ENCODE data around the gene ZNF541.
A peak's percentile ranks its signal among the peaks of the same experiment; 100 is the strongest.
"Not testable (repeated sequence)": the region's sequence is repeated elsewhere in the genome, so short reads cannot be mapped to it uniquely, and the experiment has no call there.

The ZNF541 gene

DNA sequence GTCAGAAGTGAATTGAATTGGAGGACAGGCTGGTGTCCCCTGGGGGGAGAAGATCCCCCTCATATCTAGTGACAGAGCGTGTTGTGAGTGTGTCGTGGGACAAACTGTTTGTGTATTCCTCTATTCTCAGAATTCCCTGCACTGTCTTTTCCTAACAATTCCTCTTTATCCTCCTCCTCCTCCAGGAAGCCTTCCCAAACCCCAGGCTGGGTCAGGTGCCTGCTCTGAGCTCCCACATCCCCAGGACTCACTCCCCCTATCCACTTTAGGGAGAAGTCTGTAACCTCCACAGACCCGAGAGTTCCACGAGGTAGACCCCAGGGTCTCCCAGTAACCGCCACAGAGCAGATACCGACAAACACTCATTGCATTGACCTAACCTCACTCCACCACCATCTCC, 20.9 kb upstream of the ZNF541 start:
- Histone ChIP-seq H3K4ac (ENCODE audit: low read depth, low read length) (no peak overlapping the region), H2AK5ac (ENCODE audit: low read length) (no peak overlapping the region), H3K4me3 (ENCODE audit: low read length) (no peak overlapping the region), H3K27me3 (ENCODE audit: insufficient read depth, low read length, poor library complexity) (no peaks in the 10 kb centered on the region), H2BK5ac (ENCODE audit: low read length) (no peak overlapping the region), H2BK120ac (ENCODE audit: low read depth, low read length) (no peak overlapping the region), H3K79me2 (ENCODE audit: control insufficient read depth, insufficient read depth, low read length) (no peaks in the 10 kb centered on the region), H3K79me1 (ENCODE audit: low read length) (no peaks in the 10 kb centered on the region), H3K4me1 (ENCODE audit: control insufficient read depth, low read depth, low read length) (no peaks in the 10 kb centered on the region), H4K5ac (ENCODE audit: low read length) (no peak overlapping the region), H4K8ac (ENCODE audit: low read depth, low read length) (no peak overlapping the region), H3K56ac (ENCODE audit: low read length) (no peak overlapping the region), H2BK15ac (replicated peaks; ENCODE audit: low read depth) (no peak overlapping the region), H3K36me3 (ENCODE audit: control insufficient read depth, insufficient read depth, low read length) (no peaks in the 10 kb centered on the region), H3K18ac (ENCODE audit: low read length) (no peak overlapping the region), H3K23ac (ENCODE audit: low read length) (no peak overlapping the region), H3K27ac (ENCODE audit: low read depth, low read length) (no peak overlapping the region), H3K4me2 (ENCODE audit: low read length) (no peak overlapping the region), H3K9ac (ENCODE audit: low read length) (no peak overlapping the region)
- no CpG with 5 or more reads among the region's 6 CpGs for WGBS (ENCODE audit: extremely low coverage, insufficient coverage, low lambda C conversion rate)
- no peak for DNase-seq

DNA sequence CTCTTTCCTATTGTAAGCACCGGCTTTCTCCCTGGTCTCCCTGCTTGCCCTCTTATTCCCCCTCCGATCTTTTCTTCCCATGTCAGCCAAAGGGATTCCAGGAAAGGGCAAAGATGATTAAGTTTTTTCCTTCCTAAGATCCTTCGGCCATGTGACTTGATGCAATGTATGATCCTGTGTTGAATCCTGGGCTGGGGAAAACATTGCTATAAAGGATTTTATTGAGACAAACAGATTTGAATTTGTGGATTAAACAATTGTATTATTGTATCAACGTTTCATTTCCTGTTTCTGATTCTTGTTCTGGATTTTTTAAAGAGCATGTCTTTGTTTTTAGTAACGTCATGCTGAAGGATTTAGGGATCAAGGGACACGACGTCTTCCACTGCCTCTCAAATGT, 16.9 kb upstream of the ZNF541 start:
- H3K36me3 ChIP-seq (ENCODE audit: control insufficient read depth, insufficient read depth, low read length), result no peaks in the 10 kb centered on the region
- no peaks in the 10 kb centered on the region for H3K4me1 ChIP-seq (ENCODE audit: control insufficient read depth, low read depth, low read length)
- H3K27me3 ChIP-seq (ENCODE audit: insufficient read depth, low read length, poor library complexity), result no peaks in the 10 kb centered on the region
- WGBS (ENCODE audit: extremely low coverage, insufficient coverage, low lambda C conversion rate), result no CpG with 5 or more reads among the region's 7 CpGs
- H3K18ac ChIP-seq (ENCODE audit: low read length), result no peak overlapping the region
- no peak for DNase-seq
- H3K56ac ChIP-seq (ENCODE audit: low read length), result no peak overlapping the region
- H3K4me3 ChIP-seq (ENCODE audit: low read length), result no peak overlapping the region
- no peak overlapping the region for H2BK15ac ChIP-seq (replicated peaks; ENCODE audit: low read depth)
- H3K9ac ChIP-seq (ENCODE audit: low read length), result no peak overlapping the region
- H4K8ac ChIP-seq (ENCODE audit: low read depth, low read length), result no peak overlapping the region
- H3K4me2 ChIP-seq (ENCODE audit: low read length), result no peak overlapping the region
- H3K23ac ChIP-seq (ENCODE audit: low read length), result no peak overlapping the region
- no peak overlapping the region for H3K4ac ChIP-seq (ENCODE audit: low read depth, low read length)
- H2BK120ac ChIP-seq (ENCODE audit: low read depth, low read length), result no peak overlapping the region
- H3K27ac ChIP-seq (ENCODE audit: low read depth, low read length), result no peak overlapping the region
- no peak overlapping the region for H2AK5ac ChIP-seq (ENCODE audit: low read length)
- H3K79me2 ChIP-seq (ENCODE audit: control insufficient read depth, insufficient read depth, low read length), result no peaks in the 10 kb centered on the region
- no peak overlapping the region for H4K5ac ChIP-seq (ENCODE audit: low read length)
- H2BK5ac ChIP-seq (ENCODE audit: low read length), result no peak overlapping the region
- H3K79me1 ChIP-seq (ENCODE audit: low read length), result no peaks in the 10 kb centered on the region

DNA sequence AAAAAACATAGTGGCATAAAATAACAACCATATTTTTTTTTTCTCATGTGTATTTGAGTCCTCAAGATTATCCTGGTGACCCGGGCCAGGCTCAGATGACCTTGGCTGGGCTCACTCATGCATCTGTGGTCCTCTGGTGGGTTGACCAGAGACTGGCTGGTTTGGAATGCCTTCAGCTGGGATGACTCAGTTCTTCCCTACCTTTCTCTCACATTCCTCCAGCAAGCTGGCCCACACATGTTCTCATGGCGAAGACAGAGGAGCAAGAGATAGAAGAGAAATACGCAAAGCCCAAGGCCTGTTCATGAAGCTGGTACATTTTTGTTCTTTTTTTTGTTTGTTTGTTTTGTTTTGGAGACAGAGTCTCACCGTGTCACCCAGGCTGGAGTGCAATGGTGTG, 14.3 kb upstream of the ZNF541 start:
- Histone ChIP-seq H2BK15ac (replicated peaks; ENCODE audit: low read depth) (no peak overlapping the region), H3K4me2 (ENCODE audit: low read length) (no peak overlapping the region), H3K36me3 (ENCODE audit: control insufficient read depth, insufficient read depth, low read length) (no peaks in the 10 kb centered on the region), H3K23ac (ENCODE audit: low read length) (no peak overlapping the region), H3K4ac (ENCODE audit: low read depth, low read length) (no peak overlapping the region), H3K79me2 (ENCODE audit: control insufficient read depth, insufficient read depth, low read length) (no peaks in the 10 kb centered on the region), H3K27me3 (ENCODE audit: insufficient read depth, low read length, poor library complexity) (no peaks in the 10 kb centered on the region), H4K8ac (ENCODE audit: low read depth, low read length) (no peak overlapping the region), H3K79me1 (ENCODE audit: low read length) (no peaks in the 10 kb centered on the region), H2AK5ac (ENCODE audit: low read length) (no peak overlapping the region), H3K4me3 (ENCODE audit: low read length) (no peak overlapping the region), H2BK5ac (ENCODE audit: low read length) (no peak overlapping the region), H3K18ac (ENCODE audit: low read length) (no peak overlapping the region), H3K9ac (ENCODE audit: low read length) (no peak overlapping the region), H4K5ac (ENCODE audit: low read length) (no peak overlapping the region), H2BK120ac (ENCODE audit: low read depth, low read length) (no peak overlapping the region), H3K27ac (ENCODE audit: low read depth, low read length) (no peak overlapping the region), H3K4me1 (ENCODE audit: control insufficient read depth, low read depth, low read length) (no peaks in the 10 kb centered on the region), H3K56ac (ENCODE audit: low read length) (no peak overlapping the region)
- WGBS (ENCODE audit: extremely low coverage, insufficient coverage, low lambda C conversion rate), result no CpG with 5 or more reads among the region's 4 CpGs
- peak; percentile 60 for DNase-seq

DNA sequence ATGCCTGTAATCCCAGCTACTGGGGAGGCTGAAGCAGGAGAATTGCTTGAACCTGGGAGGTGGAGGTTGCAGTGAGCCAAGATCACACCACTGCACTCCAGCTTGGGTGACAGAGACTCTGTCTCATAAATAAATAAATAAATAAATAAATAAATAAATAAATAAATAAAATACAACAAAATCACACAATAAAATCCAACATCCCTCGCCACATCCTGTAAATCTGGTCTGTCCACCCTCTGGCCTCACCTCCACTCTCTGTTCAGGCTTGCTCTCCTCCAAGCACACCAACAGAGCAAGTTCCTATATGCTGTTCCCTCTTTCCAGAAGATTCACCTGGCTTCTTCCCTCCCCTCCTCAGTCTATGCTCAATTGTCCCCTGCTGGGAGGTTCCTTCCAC, 10.2 kb upstream of the ZNF541 start:
- not testable (repeated sequence) for H3K4me1 ChIP-seq (ENCODE audit: control insufficient read depth, low read depth, low read length); H4K5ac ChIP-seq (ENCODE audit: low read length); H2BK120ac ChIP-seq (ENCODE audit: low read depth, low read length); DNase-seq; H3K4me3 ChIP-seq (ENCODE audit: low read length); H3K27me3 ChIP-seq (ENCODE audit: insufficient read depth, low read length, poor library complexity); H3K27ac ChIP-seq (ENCODE audit: low read depth, low read length); H3K23ac ChIP-seq (ENCODE audit: low read length); H2AK5ac ChIP-seq (ENCODE audit: low read length); H3K4ac ChIP-seq (ENCODE audit: low read depth, low read length); H3K79me1 ChIP-seq (ENCODE audit: low read length); H3K4me2 ChIP-seq (ENCODE audit: low read length); H3K56ac ChIP-seq (ENCODE audit: low read length); H3K18ac ChIP-seq (ENCODE audit: low read length); H3K79me2 ChIP-seq (ENCODE audit: control insufficient read depth, insufficient read depth, low read length); H2BK15ac ChIP-seq (replicated peaks; ENCODE audit: low read depth); H3K9ac ChIP-seq (ENCODE audit: low read length); H2BK5ac ChIP-seq (ENCODE audit: low read length); H3K36me3 ChIP-seq (ENCODE audit: control insufficient read depth, insufficient read depth, low read length); H4K8ac ChIP-seq (ENCODE audit: low read depth, low read length)
- WGBS (ENCODE audit: extremely low coverage, insufficient coverage, low lambda C conversion rate), result no CpG with 5 or more reads among the region's 1 CpG

DNA sequence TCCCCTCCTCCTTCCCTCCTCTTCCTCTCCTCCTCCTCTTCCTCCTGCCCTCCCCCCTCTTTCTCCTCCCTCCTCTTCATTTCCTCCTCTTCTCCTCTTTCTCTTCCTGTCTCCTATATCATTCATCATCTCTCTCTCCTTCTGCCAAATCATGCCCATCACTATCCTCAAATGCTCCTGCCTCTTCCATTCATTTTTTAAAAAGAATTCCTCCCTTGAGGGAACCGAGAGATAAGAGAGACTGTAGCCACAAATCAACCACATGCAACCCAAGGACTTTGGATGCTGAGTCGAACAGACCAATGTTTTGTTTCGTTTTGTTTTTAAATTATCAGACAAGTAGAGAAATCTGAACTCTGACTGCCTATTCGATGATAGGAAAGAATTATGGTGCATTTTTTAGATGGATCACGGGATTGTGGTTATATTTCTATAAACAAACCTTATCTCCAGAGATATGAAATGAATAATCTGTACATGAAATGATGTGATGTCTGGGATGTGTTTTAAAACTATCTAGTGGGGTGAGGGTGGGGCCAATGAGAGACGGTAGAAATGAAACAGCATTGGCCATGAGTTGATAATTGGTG, 9.5 kb upstream of the ZNF541 start:
- no peaks in the 10 kb centered on the region for H3K79me2 ChIP-seq (ENCODE audit: control insufficient read depth, insufficient read depth, low read length)
- H3K4me2 ChIP-seq (ENCODE audit: low read length), result no peak overlapping the region
- H3K23ac ChIP-seq (ENCODE audit: low read length), result no peak overlapping the region
- H4K5ac ChIP-seq (ENCODE audit: low read length), result no peak overlapping the region
- no peak overlapping the region for H3K9ac ChIP-seq (ENCODE audit: low read length)
- H2BK5ac ChIP-seq (ENCODE audit: low read length), result no peak overlapping the region
- H3K36me3 ChIP-seq (ENCODE audit: control insufficient read depth, insufficient read depth, low read length), result no peaks in the 10 kb centered on the region
- H4K8ac ChIP-seq (ENCODE audit: low read depth, low read length), result no peak overlapping the region
- no peak overlapping the region for H3K18ac ChIP-seq (ENCODE audit: low read length)
- no peaks in the 10 kb centered on the region for H3K27me3 ChIP-seq (ENCODE audit: insufficient read depth, low read length, poor library complexity)
- H2BK15ac ChIP-seq (replicated peaks; ENCODE audit: low read depth), result no peak overlapping the region
- H2BK120ac ChIP-seq (ENCODE audit: low read depth, low read length), result no peak overlapping the region
- H3K4ac ChIP-seq (ENCODE audit: low read depth, low read length), result no peak overlapping the region
- no peak overlapping the region for H2AK5ac ChIP-seq (ENCODE audit: low read length)
- H3K4me1 ChIP-seq (ENCODE audit: control insufficient read depth, low read depth, low read length), result no peaks in the 10 kb centered on the region
- no peak overlapping the region for H3K56ac ChIP-seq (ENCODE audit: low read length)
- no peak overlapping the region for H3K27ac ChIP-seq (ENCODE audit: low read depth, low read length)
- DNase-seq, result no peak
- no peaks in the 10 kb centered on the region for H3K79me1 ChIP-seq (ENCODE audit: low read length)
- WGBS (ENCODE audit: extremely low coverage, insufficient coverage, low lambda C conversion rate), result no CpG with 5 or more reads among the region's 6 CpGs
- no peak overlapping the region for H3K4me3 ChIP-seq (ENCODE audit: low read length)

DNA sequence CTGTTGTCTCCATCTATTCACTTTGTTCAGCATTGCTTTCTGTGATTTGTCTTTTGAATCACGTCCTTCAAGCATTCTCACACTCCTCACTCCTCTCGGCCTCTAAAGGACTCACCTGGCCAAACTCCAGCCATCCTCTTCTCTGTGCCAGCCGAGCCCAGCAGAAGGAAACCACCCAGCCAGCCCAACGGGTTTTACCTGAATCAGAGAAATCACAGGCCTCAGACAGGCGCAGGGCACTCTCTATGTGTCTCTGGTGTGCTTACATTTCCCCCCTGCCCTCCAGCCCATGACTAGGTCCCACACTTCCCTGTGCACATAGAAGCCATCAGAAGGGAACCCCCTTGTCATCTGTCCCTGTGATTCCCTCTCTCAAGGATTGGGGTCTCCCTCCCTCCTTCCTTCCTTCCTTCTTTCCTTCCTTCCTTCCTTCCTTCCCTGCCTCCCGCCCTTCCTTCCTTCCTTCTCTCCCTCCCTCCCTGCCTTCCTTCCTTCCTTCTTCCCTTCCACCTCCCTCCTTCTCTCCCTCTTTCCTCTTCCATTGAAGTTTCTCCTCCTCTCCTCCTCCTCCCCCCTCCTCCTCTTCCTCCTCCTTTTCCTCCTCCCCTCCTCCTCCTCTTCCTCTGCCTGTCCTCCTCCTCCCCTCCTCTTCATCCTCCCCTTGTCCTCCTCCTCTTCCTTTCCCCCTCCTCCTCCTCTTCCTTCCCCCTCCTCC, 8.8 kb upstream of the ZNF541 start:
- WGBS (ENCODE audit: extremely low coverage, insufficient coverage, low lambda C conversion rate), result no CpG with 5 or more reads among the region's 6 CpGs

More for the DNA sequence above, 8.8 kb upstream of the ZNF541 start:
- Histone ChIP-seq H2BK5ac (ENCODE audit: low read length) (no peak overlapping the region), H3K4me2 (ENCODE audit: low read length) (no peak overlapping the region), H3K18ac (ENCODE audit: low read length) (no peak overlapping the region), H3K27ac (ENCODE audit: low read depth, low read length) (no peak overlapping the region), H3K9ac (ENCODE audit: low read length) (no peak overlapping the region), H3K56ac (ENCODE audit: low read length) (peak overlapping the region; percentile 70), H3K36me3 (ENCODE audit: control insufficient read depth, insufficient read depth, low read length) (no peaks in the 10 kb centered on the region), H2BK15ac (replicated peaks; ENCODE audit: low read depth) (no peak overlapping the region), H3K4me1 (ENCODE audit: control insufficient read depth, low read depth, low read length) (no peaks in the 10 kb centered on the region), H3K23ac (ENCODE audit: low read length) (no peak overlapping the region), H2BK120ac (ENCODE audit: low read depth, low read length) (no peak overlapping the region), H3K79me2 (ENCODE audit: control insufficient read depth, insufficient read depth, low read length) (no peaks in the 10 kb centered on the region), H2AK5ac (ENCODE audit: low read length) (no peak overlapping the region), H3K4ac (ENCODE audit: low read depth, low read length) (no peak overlapping the region), H3K79me1 (ENCODE audit: low read length) (no peaks in the 10 kb centered on the region), H4K5ac (ENCODE audit: low read length) (no peak overlapping the region), H4K8ac (ENCODE audit: low read depth, low read length) (no peak overlapping the region), H3K4me3 (ENCODE audit: low read length) (no peak overlapping the region), H3K27me3 (ENCODE audit: insufficient read depth, low read length, poor library complexity) (no peaks in the 10 kb centered on the region)
- DNase-seq, result no peak

All from mesendoderm (in vitro differentiated cells).